IPS-20b (cell line): Measurements from ENCODE around the gene RBMY1J.
A peak's percentile ranks its signal among the peaks of the same experiment; 100 is the strongest.
"Not testable (repeated sequence)": the region's sequence is repeated elsewhere in the genome, so short reads cannot be mapped to it uniquely, and the experiment has no call there.

Experiments
- H3K27ac ChIP-seq: one replicate; pipeline ENCODE4 v1.5.1; 2013; ENCODE audit warnings: low read length
- H3K27me3 ChIP-seq: 2 replicates; pipeline ENCODE4 v1.6.1; 2013; ENCODE audit warnings: mild to moderate bottlenecking, low read length, inconsistent platforms; ENCODE audit not compliant: insufficient read depth
- H3K36me3 ChIP-seq: 2 replicates; pipeline ENCODE4 v1.6.1; 2013; ENCODE audit warnings: low read depth, mild to moderate bottlenecking, inconsistent platforms, low read length, moderate library complexity; ENCODE audit not compliant: insufficient read depth
- H3K4me1 ChIP-seq: 2 replicates; pipeline ENCODE4 v1.6.1; 2013; ENCODE audit warnings: mild to moderate bottlenecking, control low read depth, inconsistent platforms, low read length, moderate library complexity; ENCODE audit not compliant: insufficient read depth
- H3K4me3 ChIP-seq: 2 replicates; pipeline ENCODE4 v1.5.1; 2013; ENCODE audit warnings: mild to moderate bottlenecking, low read length, inconsistent platforms
- H3K9ac ChIP-seq: 2 replicates; pipeline ENCODE4 v1.6.1; 2013; ENCODE audit warnings: low read depth, mild to moderate bottlenecking, inconsistent platforms, low read length, moderate library complexity
- H3K9me3 ChIP-seq: 2 replicates; pipeline ENCODE4 v1.6.1; 2013; ENCODE audit warnings: mild to moderate bottlenecking, low read depth, low read length, inconsistent platforms; ENCODE audit not compliant: insufficient read depth

RBMY1J gene

DNA sequence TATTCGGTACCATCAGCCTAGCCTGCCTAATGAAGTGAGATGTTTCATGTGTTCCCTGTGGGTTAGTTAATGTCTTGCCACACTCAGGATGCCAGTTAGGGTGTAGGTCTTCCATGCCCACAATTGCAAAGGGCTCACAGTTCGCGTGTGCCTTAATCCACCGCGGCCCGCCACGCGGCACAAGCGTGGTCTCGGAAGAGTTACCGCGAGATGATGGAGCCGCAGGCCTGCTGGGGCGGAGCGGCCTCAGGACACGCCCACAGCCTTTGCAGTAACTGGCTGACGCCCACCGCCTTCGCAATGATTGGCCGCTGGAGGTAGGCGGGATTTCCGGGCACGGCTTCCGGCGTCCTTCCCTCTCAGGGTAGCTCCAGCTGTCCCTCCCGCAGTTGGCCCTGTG lies at the start of gene RBMY1J:
RBMY1J (plus strand) TSS at position 301 of the 400 bp plus-strand sequence. CDS start 2,038 bp downstream, outside the sequence.
- H3K36me3 ChIP-seq, H3K4me3 ChIP-seq, H3K4me1 ChIP-seq, H3K27ac ChIP-seq, H3K9me3 ChIP-seq, H3K9ac ChIP-seq, H3K27me3 ChIP-seq: not testable (repeated sequence)

- H3K27ac ChIP-seq = no peak overlapping the region
These were observed 35.8 kb upstream of the RBMY1J start for GRCh38 chrY:22367416-22367815.

DNA sequence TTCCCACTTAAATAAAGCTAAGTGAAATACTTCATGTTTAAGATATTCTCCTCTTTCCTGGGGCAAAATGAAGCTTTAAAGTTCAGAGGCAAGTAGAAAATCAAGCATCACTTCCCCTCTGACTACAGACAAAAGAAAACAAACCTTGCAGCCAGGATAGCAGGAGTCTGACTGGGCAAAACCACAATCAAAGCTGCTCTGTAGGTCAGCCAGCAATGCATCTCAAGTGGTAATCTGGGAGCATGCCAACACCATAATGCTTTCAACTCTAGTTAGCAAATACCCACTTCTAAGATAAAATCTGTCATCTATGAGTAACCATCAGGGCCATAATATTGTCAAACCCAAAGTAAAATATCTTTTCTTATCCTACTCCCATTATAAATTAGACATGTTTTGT lies 32.6 kb upstream of the RBMY1J start:
- Histone ChIP-seq H3K36me3 (no peaks in the 10 kb centered on the region), H3K27ac (no peak overlapping the region), H3K27me3 (no peaks in the 10 kb centered on the region), H3K9me3 (no peaks in the 10 kb centered on the region), H3K4me1 (peaks cover 17% of the 10 kb centered on the region), H3K9ac (no peak overlapping the region), H3K4me3 (no peak overlapping the region)

More at GRCh38 chrY:22367416-22367815, 35.8 kb upstream of the RBMY1J start:
- Histone ChIP-seq H3K4me3 (no peak overlapping the region), H3K36me3 (no peaks in the 10 kb centered on the region), H3K9me3 (no peaks in the 10 kb centered on the region), H3K4me1 (no peaks in the 10 kb centered on the region), H3K9ac (no peak overlapping the region), H3K27me3 (no peaks in the 10 kb centered on the region)

DNA sequence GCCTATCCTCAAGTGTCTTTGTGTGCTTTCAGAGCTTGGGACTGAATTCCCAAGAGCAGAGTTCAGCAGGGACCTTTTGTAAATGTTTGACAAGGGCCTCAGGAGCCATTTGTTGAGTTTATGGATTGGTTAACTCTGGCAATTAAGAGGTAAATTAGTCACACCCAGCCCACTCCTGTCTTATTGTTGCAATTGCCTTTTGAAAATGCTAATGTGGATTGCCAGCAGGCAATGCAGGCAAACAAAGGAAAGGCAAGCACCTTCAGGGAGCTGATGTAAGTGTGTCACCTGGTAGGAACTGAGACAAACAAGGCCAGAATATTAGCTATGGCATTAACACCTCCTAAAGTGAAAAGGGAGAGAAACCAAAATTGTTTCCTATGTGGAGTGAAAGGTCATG lies 29.7 kb upstream of the RBMY1J start:
- Histone ChIP-seq H3K9me3 (no peaks in the 10 kb centered on the region), H3K4me1 (peaks cover 17% of the 10 kb centered on the region), H3K4me3 (no peak overlapping the region; the same call in 1 of the 2 replicates), H3K9ac (peak overlapping the region; percentile 16; the same call in 1 of the 2 replicates), H3K27ac (peak overlapping the region; percentile 81), H3K27me3 (no peaks in the 10 kb centered on the region), H3K36me3 (no peaks in the 10 kb centered on the region)

DNA sequence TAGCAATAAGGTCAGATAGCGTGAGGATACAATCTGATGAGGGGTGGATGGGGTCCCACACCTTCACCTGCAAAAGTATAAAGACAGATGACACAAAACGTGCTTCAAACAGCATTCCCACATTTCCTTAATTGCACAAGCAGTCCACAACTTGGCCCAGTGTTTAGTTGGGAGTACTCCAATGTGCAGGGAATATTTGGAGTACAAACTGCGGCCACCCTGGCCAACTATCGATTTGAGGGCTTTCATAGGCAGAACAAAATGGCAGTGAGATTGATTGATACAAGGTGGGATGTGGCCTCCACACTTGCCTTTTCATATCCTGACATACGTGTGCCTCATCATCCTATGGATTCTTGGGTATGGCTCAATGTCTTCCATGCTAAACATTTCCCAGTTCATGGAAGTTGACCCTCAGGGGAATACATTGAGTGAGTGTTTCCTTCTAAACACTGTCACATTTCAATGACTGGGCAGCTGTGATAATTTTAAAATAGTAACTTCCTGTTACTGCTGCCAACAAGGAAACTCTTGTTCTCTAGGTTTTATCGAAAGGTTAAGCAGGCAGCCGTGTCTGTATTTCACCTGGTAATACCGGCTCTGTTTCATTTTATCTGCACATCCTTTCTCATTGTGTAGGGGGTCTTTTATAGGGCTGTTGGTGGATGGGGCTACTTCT lies 41.6 kb downstream of the RBMY1J start:
- not testable (repeated sequence) for H3K27me3 ChIP-seq, H3K36me3 ChIP-seq, H3K9ac ChIP-seq, H3K9me3 ChIP-seq, H3K4me3 ChIP-seq, H3K4me1 ChIP-seq, H3K27ac ChIP-seq

DNA sequence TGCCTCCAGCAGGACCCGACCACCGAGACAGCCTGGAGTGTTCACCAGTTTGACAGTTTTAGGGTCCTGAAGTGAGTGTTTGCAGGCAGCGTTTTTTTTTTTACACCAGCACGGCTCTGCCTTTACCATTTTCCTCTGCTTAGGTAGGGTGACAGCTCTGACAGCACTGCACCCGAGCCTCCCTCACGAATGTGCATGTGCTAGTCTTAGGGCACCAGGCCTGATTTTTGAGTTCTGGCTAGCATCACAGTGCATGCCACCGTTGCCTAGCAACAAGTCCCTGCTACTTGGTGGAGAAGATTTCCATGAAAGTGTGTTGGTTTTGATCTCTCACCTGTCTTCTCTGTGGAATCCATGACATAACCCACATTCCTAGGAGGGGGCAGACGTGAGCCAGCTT lies 52.3 kb downstream of the RBMY1J start:
- not testable (repeated sequence) for H3K4me3 ChIP-seq, H3K9me3 ChIP-seq, H3K27ac ChIP-seq, H3K36me3 ChIP-seq, H3K27me3 ChIP-seq, H3K4me1 ChIP-seq, H3K9ac ChIP-seq

GRCh38 chrY:22461962-22462361 lies 58.8 kb downstream of the RBMY1J start:
- not testable (repeated sequence) for H3K9me3 ChIP-seq, H3K4me3 ChIP-seq, H3K36me3 ChIP-seq, H3K9ac ChIP-seq, H3K27me3 ChIP-seq, H3K27ac ChIP-seq, H3K4me1 ChIP-seq
